Activated CD8-positive, alpha-beta memory T cell treated with anti-CD3 and anti-CD28 coated beads, Interleukin-2, amount 50 U/mL, for 48 hours (primary cell): ENCODE results near the gene POU3F1.

Experiments
- DNase-seq: peaks from one replicate; pipeline ENCODE4 v3.0.0-alpha.2; 2020

Gene POU3F1

DNA sequence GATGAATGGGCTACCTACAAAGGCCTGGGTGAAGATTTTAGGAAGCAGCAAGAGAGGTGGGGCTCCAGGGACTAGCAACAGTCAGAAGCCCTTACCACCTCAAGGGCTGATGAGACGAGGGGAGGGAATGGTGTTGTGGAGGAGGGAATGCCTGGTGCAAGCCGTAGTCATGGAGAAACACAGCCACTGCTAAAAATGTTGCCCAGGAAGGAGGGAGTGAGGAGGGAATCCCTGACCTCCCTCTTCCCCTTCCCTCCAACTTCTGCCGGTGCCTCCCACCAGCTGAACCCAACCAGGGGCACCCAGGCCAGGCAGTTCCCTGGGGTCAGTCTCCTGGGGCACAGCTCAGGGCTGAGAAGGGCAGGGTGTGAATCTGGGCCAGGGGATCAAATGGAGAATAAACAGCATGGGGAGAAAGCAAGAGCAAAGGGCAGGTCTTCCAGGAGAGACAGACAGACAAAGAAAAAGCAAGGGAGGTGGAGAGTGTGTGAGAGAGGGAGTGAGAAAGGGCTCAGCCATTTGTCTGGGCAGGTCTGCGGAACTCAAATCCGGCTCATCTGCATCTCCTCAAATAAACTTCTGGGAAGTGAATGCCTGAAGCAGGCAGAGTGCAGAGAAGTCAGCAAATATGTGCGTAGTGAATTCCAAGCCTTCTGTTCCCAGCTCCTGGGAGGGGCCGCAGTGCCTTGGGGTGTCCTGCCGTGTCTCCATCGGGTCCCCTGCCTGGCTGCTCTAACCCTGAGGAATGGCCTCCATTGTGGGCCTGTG is 27.1 kb upstream of the POU3F1 start:
- no peak for DNase-seq

DNA sequence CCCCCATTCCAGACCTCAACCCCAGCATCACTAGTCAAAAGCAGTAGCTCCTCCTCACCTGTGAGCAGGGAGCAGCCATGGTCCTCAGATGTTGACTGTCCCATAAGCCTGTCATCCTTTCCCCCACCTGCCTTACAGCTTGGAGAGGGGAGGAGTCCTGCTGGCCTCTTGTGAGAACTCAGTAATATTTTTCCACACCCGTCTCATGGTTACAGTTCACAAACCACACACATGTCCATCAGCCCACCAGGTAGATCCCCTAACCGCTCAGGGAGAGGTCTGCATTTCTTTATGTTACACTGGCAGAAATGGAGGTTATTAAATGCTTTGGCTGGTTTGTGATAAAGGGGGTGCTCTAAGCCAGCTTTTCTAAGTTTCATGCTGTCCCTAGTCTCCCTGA is 26.3 kb upstream of the POU3F1 start:
- DNase-seq = no peak

DNA sequence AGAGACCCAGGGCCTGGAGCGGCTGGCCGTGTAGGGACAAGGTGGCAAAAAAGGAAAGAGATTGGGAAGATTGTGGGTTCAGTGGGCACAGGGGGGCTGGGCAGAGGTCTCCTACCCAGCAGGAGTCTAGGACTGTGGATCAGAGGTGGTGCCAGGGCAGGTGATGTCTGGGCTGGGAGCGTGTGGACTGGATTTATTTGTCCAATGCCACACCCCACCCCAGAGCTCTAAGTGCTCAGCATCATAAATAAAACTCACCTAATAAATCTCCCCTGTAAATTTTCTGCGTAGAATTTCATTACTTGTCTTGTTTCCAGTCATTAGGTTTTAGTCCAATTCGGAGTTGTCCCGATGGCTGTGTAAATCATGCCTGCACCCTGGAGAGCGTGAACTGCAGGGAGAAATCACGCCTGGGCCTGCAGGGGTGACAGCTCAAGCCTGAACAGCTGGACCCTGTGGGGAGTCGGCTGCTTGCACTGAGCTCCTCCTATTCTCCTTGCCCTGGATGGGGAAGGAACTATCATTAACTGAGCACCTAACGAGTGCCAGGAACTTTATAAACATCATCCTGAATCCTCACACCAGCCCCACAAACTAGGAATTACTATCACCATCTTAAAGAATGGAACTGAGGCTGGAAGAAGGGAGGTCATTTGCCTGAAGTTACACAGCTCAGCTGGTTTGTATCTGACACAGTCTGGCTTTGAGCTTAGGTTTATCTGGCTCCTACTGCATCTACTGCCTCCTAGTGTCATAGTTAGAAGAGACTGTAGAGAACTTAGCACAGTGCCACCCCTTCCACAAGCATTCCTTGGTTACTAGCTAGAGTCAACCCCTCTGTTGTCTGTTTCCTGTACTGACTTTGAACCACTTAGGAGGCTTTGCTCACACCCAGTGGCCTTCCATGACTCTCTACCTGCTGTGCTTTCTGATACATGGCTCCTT is 25.0 kb upstream of the POU3F1 start:
- DNase-seq = no peak

- no peak for DNase-seq
Measured at GRCh38 chr1:38068980-38069340, 22.4 kb upstream of the POU3F1 start.

GRCh38 chr1:38068220-38068979 is 21.8 kb upstream of the POU3F1 start:
- no peak for DNase-seq

DNA sequence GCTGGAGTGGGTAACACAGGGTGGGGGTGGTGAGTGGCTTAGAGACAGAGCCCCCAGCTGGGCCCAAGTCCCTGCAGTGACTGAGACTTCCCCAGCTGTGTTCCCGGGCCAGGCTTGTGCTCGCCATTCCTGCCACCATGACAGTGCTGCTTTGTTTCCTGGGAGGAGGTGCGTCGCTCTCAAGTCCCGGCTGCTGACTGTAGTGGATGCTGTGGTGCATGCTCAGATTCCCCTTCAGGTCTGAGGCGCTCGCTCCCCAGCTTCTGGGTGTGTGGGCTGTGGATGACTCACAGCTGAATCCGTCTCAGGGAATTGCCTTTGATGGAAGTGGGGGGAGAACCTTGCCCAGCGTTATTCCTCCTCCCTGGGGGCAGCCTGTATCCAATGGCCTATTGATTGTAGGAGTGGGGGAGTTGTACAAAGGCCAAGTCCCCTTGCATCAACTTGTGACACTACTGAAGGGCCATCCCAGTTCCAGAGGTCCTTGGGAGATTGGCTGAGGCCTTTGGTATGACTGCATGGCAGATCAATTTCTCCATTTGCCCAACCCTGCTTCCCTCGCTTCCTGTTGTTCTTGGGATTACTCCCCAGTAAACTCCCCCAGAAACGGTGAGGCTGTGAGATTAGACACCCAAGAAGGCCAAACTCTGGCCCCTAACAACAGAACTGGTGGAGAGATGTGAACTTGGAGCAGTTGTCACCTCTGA is 17.8 kb upstream of the POU3F1 start:
- no peak for DNase-seq

- DNase-seq = no peak
Measured at GRCh38 chr1:38063616-38064015, 17.0 kb upstream of the POU3F1 start.

DNA sequence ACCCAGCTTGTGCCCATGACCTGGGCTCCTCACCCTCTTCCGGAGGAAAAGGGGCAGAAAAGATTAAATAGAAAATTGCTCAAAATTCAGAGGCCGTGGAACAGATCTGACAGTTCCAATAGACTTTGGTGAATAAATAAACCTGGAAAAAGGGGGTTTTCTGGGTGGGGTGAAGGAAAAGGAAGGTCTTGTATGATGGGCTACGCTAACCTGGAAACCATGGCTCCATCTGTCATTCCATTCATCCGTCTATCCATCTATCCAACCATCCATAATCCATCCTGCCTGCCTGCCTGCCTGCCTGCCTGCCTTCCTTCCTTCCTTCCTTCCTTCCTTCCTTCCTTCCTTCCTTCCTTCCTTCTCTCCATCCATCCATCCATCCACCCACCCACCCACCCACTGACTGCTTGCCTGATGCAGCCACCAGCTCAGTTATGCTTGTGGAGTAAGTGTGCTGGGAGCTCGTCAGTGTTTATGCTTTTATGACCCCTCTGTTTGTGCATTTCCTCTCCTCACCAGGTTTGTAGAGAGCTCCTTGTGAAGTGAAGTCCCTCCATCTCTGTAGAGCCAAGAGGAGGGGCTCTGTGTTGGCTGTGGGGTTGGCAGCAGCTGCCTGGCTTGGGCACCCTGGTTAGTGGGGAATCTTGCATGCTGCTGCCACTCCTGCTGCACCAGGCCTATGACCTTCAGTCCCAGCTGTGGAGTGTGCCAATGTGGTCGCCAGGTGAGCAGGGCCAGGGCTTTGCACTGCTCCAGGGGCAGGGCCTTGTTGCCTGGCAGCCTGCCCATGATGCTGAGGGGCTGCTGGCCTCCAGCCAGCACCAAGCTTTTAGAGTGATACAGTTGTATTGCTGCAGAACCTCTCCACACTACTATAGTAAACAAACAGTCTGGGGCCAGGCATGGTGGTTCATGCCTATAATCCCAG is 16.0 kb upstream of the POU3F1 start:
- DNase-seq = no peak

GRCh38 chr1:38061883-38062328 is 15.3 kb upstream of the POU3F1 start:
- DNase-seq = no peak

GRCh38 chr1:38061290-38061689 is 14.7 kb upstream of the POU3F1 start:
- no peak for DNase-seq

GRCh38 chr1:38060498-38060897 is 13.9 kb upstream of the POU3F1 start:
- no peak for DNase-seq

- no peak for DNase-seq
Measured at GRCh38 chr1:38059635-38060250, 13.2 kb upstream of the POU3F1 start.

- DNase-seq = no peak
Measured at GRCh38 chr1:38055965-38056364, 9.4 kb upstream of the POU3F1 start.

- DNase-seq = no peak
Measured at GRCh38 chr1:38055398-38055797, 8.8 kb upstream of the POU3F1 start.

DNA sequence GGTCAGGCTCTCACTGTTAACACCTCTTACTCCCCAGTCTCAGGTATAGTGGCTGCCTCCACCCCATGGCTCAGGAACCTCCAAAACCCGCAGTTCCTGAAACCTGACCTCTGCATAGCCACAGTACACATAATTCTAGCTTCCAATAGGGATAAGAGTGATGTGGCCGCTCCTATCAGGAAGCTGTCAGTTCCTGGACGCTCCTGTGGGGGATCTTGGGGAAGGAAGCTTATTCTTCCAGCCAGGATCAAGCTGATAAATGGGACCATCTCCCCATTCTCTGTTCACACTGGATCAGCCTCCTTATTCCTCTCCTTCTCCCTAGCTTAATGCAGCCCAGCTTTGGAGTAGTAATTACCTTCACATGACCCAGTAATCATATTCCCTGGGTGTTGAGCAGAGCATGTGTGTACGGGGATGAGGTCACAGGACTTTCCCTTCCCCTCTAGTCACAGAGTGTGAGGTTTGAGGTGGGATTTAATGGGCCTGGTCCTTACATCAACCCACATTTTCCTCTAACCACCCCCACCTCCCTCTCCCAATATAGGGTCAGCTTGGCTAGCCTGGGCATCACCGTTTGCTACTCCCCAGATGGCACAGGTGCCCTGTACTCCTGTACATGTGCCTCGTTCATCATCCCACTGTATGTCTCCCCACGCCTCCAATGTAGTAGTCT is 7.0 kb upstream of the POU3F1 start:
- DNase-seq = no peak

- no peak for DNase-seq
Measured at GRCh38 chr1:38052750-38053415, 6.3 kb upstream of the POU3F1 start.

DNA sequence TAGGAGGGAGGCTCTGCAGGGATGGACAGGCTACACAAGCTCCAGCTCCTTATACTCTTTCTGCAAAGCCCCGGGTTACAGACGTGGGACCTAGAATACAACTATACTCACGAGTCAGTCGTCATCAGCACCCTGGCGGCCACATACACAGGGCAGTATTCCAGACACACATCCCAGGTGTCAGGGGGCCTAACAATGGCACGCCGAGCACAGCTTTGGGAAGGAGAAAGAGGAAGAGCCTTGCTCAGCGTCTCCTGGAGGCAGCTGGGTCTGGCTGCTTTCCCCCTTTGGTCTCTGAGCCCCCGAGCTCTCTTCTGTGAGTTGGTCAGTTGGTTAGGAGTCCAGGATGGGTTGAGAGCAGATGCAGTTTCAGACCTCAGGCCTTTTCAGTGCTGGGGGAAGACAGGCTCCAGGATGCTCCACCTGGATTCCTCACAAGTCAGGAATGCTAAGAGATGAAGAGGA is 4.5 kb upstream of the POU3F1 start:
- DNase-seq = no peak

DNA sequence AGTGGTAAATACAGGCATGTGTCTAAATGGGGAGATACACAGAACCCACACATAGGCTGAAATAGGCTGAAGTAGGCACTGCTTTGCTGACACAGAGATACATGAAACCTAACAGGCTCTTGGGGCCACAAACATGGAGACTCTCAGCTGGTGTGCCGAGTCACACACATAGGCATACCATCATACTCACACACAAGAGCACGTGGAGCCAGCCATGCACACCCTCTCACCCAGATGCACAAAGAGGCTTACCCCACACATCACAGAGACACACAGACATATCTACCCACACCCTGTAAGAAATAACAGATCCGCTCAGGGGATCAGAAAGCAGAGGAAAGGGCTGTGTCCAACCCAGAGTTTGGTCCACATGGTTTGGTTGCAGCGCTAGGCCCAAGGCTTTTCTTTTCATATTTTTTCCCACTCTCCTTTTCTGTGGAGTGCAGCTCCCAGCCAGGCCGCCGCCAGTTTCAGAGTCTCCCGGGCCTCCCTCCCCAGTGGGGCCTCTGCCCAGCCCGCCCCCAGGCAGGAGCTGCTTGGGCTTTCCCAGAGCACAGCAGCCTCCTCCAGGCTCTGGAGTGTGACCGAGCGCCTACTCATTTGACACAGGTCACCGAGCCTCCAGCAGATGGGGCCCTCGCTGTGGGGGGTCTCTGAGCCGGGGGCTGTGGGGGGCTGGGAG is 3.9 kb upstream of the POU3F1 start:
- DNase-seq = no peak

DNA sequence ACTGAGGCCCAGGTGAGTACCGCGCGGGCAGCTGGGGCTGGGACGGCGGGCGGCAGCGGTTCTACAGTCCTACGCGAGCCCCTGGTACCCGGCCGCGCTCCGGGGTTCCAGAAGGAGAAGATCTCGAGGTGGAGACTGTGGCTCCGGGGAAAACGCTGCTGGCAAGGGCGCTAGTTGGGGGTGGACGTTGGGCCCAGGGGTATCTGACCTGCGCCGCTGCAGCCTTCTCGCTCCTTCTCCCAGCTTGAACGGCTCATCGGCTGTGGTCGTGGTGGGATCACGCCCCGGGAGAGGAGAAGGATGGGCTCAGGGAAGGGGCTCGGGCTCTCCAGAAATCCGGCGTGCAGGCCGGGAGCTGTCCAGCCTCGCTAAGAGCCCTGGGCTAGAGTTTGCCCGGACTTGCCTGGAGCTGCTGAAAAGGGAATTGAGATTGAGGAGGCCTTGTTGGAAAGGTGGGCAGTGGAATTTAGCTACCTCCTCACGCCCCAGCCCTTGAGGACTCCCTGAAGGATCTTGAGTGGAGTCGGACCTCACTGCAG is 1.1 kb upstream of the POU3F1 start:
- no peak for DNase-seq
